NB4 (cell line): ENCODE results near the gene APP.

ENCODE experiments used
- POLR2A ChIP-seq: IDR thresholded peaks from 2 replicates; pipeline ENCODE4 v1.6.1; 2011; ENCODE audit warnings: mild to moderate bottlenecking; ENCODE audit not compliant: insufficient read length; ENCODE audit errors: extremely low read depth
- TF ChIP-seq, protein P1 (sequence below): IDR thresholded peaks from 2 replicates; pipeline ENCODE4 v1.6.1; 2011; ENCODE audit warnings: low read depth, low read length
- TF ChIP-seq, protein P2 (sequence below): IDR thresholded peaks from one replicate; pipeline ENCODE4 v1.5.1; 2012; ENCODE audit warnings: low read depth, low read length

GRCh38 chr21:25959799-25960198 is 210.8 kb downstream of the APP start:
- no peak for TF ChIP-seq POLR2A
- TF ChIP-seq, protein P1, sequence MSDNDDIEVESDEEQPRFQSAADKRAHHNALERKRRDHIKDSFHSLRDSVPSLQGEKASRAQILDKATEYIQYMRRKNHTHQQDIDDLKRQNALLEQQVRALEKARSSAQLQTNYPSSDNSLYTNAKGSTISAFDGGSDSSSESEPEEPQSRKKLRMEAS, result no peak
- TF ChIP-seq, protein P2, sequence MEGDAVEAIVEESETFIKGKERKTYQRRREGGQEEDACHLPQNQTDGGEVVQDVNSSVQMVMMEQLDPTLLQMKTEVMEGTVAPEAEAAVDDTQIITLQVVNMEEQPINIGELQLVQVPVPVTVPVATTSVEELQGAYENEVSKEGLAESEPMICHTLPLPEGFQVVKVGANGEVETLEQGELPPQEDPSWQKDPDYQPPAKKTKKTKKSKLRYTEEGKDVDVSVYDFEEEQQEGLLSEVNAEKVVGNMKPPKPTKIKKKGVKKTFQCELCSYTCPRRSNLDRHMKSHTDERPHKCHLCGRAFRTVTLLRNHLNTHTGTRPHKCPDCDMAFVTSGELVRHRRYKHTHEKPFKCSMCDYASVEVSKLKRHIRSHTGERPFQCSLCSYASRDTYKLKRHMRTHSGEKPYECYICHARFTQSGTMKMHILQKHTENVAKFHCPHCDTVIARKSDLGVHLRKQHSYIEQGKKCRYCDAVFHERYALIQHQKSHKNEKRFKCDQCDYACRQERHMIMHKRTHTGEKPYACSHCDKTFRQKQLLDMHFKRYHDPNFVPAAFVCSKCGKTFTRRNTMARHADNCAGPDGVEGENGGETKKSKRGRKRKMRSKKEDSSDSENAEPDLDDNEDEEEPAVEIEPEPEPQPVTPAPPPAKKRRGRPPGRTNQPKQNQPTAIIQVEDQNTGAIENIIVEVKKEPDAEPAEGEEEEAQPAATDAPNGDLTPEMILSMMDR, result no peak
